GM20000 (cell line): ENCODE measurements around the gene CUX1.
"Not testable (repeated sequence)": the region's sequence is repeated elsewhere in the genome, so short reads cannot be mapped to it uniquely, and the experiment has no call there.

Experiments used
- DNase-seq: peaks from one replicate; pipeline ENCODE4 v3.0.0; 2012; ENCODE audit warnings: low spot score
- CTCF ChIP-seq: IDR thresholded peaks from 2 replicates; pipeline ENCODE4 v1.5.1; 2012; ENCODE audit warnings: mild to moderate bottlenecking, control low read depth; ENCODE audit errors: extremely low read depth, missing control alignments

Gene CUX1

GRCh38 chr7:102225025-102225424 is 407.6 kb downstream of the CUX1 start:
- TF ChIP-seq CTCF = no peak
- no peak for DNase-seq

- TF ChIP-seq CTCF = no peak
- no peak for DNase-seq
These were observed 409.9 kb downstream of the CUX1 start for GRCh38 chr7:102227371-102227770.

DNA sequence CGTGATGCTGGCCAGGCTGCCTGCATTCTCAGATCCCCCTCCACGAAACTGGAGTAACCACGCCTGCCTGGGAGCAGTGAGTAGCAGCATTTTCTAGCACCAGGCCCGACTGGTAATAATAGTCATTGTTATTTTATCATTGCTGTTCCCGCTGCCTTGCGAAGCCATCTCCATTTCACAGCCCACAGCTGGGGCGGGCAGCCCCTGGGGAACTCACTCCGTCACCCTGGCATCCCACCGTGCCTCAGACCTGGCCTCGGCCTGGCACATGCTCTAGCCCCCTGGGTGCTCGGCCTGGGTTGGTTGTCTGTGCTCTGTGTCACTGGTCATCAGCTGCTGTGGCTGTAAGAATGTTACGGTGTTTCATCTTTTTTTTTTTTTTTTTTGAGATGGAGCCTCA is 411.5 kb downstream of the CUX1 start:
- no peak for TF ChIP-seq CTCF
- no peak for DNase-seq

GRCh38 chr7:102230162-102230561 is 412.7 kb downstream of the CUX1 start:
- not testable (repeated sequence) for DNase-seq

GRCh38 chr7:102230593-102230992 is 413.2 kb downstream of the CUX1 start:
- DNase-seq = no peak
- TF ChIP-seq CTCF = no peak

- no peak for DNase-seq
- no peak for TF ChIP-seq CTCF
These were observed 415.3 kb downstream of the CUX1 start for GRCh38 chr7:102232611-102233286.

DNA sequence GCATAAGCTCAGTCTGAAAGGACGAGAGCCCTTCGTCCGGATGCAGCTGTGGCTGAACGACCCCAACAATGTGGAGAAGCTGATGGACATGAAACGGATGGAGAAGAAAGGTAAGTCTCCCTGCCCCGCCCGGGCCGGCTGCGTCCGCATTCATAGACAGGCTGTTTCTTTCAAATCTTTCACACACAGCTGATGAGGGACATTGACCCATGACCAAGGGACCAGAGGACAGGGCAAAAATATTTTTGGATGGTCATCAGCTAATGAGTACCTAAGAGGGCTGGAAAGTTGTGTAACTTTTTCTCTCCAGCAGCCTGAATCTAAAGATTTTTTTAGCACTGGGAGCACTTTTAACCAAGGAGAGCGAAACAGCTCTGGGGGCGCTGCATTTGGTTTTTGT is 416.7 kb downstream of the CUX1 start:
- no peak for TF ChIP-seq CTCF

DNA sequence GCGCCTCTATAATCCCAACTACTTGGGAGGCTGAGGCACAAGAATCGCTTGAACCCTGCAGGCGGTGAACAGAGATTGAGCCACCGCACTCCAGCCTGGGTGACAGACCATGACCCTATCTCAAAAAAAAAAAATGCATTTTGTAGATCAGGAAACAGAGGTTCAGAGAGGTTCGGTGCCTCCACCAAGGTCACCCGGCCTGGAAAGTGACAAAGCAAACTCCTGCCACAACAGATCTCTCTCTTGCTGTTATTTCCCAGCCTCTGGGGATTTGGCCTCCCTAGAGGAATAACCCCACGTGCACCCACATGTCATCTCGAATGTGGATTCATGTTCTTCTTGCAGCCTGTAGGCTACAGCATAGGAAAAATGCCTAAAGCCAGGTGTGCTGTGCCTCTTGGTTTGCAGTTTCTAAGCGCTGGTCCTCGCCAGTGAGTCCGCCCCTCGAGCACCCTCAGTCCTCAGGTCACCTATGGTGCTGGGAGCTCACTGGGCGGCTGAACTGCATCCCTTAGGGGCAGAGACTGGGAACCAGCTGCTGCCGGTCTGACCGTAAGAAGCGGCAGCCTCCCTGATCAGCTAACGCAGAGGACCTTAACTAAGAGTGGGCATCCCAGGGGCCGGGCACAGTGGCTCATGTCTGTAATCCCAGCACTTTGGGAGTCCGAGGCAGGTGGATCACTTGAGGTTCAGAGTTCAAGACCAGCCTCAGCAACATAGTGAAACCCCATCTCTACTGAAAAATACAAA is 417.6 kb downstream of the CUX1 start:
- TF ChIP-seq CTCF = no peak
- DNase-seq = no peak

More for the DNA sequence above, 416.7 kb downstream of the CUX1 start:
- no peak for DNase-seq
